VCaP (cell line): ENCODE measurements around the gene RNF26.

Experiments used
- H3K27ac ChIP-seq: fragments of 450-650 bp; 2 replicates; pipeline ENCODE4 v1.5.1; 2017
- CTCF ChIP-seq: fragments of 450-650 bp; conservative IDR thresholded peaks from 2 replicates; pipeline ENCODE4 v1.5.1; 2017; ENCODE audit warnings: mild to moderate bottlenecking, moderate library complexity

The RNF26 gene

GRCh38 chr11:119307974-119308373 lies 26.4 kb upstream of the RNF26 start:
- TF ChIP-seq CTCF: no peak
- peak overlapping the region; percentile 77; the same call in 1 of the 2 replicates for H3K27ac ChIP-seq

GRCh38 chr11:119309411-119309810 lies 24.9 kb upstream of the RNF26 start:
- peak overlapping the region; percentile 77 for H3K27ac ChIP-seq
- TF ChIP-seq CTCF: no peak

GRCh38 chr11:119309953-119310681 lies 24.2 kb upstream of the RNF26 start:
- no peak for TF ChIP-seq CTCF

GRCh38 chr11:119310682-119311052 lies 23.7 kb upstream of the RNF26 start:
- TF ChIP-seq CTCF: no peak

More at GRCh38 chr11:119309953-119310681, 24.2 kb upstream of the RNF26 start:
- peak overlapping the region; percentile 77 for H3K27ac ChIP-seq

GRCh38 chr11:119314726-119315125 lies 19.6 kb upstream of the RNF26 start:
- TF ChIP-seq CTCF: no peak
- no peak overlapping the region; the same call in 1 of the 2 replicates for H3K27ac ChIP-seq

More at GRCh38 chr11:119310682-119311052, 23.7 kb upstream of the RNF26 start:
- no peak overlapping the region for H3K27ac ChIP-seq

- peak overlapping the region; percentile 78 for H3K27ac ChIP-seq
- no peak for TF ChIP-seq CTCF
Observed at GRCh38 chr11:119315131-119316015, 19.0 kb upstream of the RNF26 start.

GRCh38 chr11:119316016-119316728 lies 18.2 kb upstream of the RNF26 start:
- no peak for TF ChIP-seq CTCF
- H3K27ac ChIP-seq: peak overlapping the region; percentile 78
